Adrenal gland (tissue), 5 donors: ENCODE data around the gene SETD2.

Experiments used
- POLR2A ChIP-seq, 2 donors: fragments of 450-650 bp; IDR thresholded peaks; one replicate each; pipeline ENCODE4 v1.6.1; 2017; ENCODE audit warnings: antibody characterized with exemption in 2 of 2, mild to moderate bottlenecking in 2 of 2, moderate library complexity in 1 of 2
- TF ChIP-seq, protein P1 (sequence below), 6 experiments: fragments of 450-650 bp in 4 of 6; fragments of 200-600 bp in 2 of 6; sonication (generic) in 1 of 6; IDR thresholded peaks; 1 replicate in 5 of 6; 2 replicates in 1 of 6; pipeline versions ENCODE4 v1.5.1 to v1.8.0; 2016 to 2021; ENCODE audit warnings: antibody characterized with exemption in 6 of 6, mild to moderate bottlenecking in 2 of 6, moderate library complexity in 1 of 6
- donor health status: DM: no; HTN: no; CAD: no.

DNA sequence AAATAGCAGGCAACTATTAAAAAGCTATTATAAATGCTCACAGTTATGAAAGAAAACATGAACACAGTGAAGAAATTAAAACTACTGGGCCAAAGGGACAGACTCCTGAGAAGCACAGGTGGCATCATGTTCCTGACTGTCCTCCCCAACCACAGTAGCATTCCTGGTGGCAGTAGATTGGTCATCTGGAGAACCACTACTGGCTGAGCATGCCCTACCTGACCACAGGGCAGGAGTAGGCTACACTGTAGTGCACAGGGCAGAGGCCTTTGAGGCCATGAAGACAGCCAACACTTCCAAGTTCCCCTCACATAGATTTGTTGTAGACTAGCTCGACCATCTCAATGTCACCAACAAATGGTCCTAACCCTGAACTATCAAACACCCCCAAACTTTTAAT is 135.2 kb downstream of the SETD2 start:
- TF ChIP-seq POLR2A (IDR thresholded peaks at IDR 0.05) = no peak
- TF ChIP-seq, protein P1, sequence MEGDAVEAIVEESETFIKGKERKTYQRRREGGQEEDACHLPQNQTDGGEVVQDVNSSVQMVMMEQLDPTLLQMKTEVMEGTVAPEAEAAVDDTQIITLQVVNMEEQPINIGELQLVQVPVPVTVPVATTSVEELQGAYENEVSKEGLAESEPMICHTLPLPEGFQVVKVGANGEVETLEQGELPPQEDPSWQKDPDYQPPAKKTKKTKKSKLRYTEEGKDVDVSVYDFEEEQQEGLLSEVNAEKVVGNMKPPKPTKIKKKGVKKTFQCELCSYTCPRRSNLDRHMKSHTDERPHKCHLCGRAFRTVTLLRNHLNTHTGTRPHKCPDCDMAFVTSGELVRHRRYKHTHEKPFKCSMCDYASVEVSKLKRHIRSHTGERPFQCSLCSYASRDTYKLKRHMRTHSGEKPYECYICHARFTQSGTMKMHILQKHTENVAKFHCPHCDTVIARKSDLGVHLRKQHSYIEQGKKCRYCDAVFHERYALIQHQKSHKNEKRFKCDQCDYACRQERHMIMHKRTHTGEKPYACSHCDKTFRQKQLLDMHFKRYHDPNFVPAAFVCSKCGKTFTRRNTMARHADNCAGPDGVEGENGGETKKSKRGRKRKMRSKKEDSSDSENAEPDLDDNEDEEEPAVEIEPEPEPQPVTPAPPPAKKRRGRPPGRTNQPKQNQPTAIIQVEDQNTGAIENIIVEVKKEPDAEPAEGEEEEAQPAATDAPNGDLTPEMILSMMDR (IDR thresholded peaks at IDR 0.05) = no peak
